Activated T-cell treated with anti-CD3 and anti-CD28 coated beads for 1 hour (primary cell): ENCODE results near the gene PIWIL1.

Experiments
- DNase-seq: peaks from one replicate; pipeline ENCODE4 v3.0.0-alpha.2; 2020; ENCODE audit warnings: low read depth

The PIWIL1 gene

DNA sequence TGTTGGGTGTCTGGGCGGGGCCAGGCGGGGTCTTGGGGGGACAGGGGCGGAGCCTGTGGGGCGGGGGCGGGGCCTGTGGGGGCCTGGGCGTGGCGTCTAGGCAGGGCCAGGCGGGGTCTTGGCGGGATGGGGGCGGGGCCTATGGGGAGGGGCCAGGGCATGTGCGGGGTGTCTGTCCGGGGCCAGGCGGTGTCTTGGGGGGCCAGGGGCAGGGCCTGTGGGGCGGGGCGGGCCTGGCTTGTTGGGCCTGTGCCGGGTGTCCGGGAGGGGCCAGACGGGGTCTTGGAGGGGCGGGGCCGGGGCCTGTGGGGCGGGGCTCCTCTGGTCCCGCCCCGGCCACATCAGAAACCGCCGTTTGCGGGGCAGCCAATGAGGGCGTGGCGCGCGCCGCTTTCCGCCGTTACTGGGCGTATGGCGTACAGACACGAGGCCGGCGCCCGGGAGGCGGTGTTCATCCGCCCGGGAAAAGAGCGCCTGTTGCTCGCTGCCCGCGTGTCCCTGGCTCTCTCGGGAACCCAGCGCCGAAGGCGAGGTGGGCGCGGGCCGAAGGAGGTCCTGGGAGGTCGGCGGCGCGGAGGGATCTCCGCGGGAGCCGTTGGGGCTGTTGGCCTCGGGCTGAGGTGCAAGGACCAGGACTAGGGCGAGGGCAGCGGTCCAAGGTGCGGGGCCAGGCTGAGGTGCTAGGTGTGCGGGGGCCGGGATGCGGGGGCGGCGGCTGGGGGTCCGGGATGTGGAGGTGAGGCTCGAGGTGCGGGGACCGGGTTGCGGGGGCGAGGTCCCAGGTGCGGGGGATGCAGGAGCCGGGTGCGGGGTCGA lies at the start of gene PIWIL1:
Gene PIWIL1, plus strand, starts transcription at position 400 of the 816 bp plus-strand sequence. CDS start 4,705 bp downstream, outside the sequence.
- no peak for DNase-seq

- DNase-seq = no peak
Measured at GRCh38 chr12:130288206-130288605, 49.5 kb upstream of the PIWIL1 start.

GRCh38 chr12:130288691-130289090 lies 49.0 kb upstream of the PIWIL1 start:
- no peak for DNase-seq

GRCh38 chr12:130290114-130290513 lies 47.6 kb upstream of the PIWIL1 start:
- no peak for DNase-seq

GRCh38 chr12:130298322-130299021 lies 39.2 kb upstream of the PIWIL1 start:
- no peak for DNase-seq

GRCh38 chr12:130299574-130299973 lies 38.1 kb upstream of the PIWIL1 start:
- DNase-seq = no peak

DNA sequence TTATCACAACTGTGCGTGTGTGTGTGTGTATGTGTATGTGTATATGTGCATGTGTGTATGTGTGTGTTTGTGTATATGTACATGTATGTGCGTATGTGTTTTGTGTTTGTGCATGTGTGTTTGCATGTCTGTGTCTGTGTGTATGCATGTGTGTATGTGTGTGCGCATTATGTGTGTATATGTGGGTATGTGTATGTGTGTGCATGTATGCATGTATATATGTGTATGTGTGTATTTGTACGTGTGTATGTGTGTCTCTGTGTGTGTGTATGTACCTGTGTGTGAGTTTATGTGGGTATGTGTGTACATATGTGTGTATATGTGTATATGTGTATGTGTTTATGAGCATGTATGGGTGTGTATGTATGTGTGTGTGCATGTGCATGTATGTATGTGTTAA lies 37.6 kb upstream of the PIWIL1 start:
- DNase-seq = no peak

GRCh38 chr12:130300737-130301535 lies 36.8 kb upstream of the PIWIL1 start:
- no peak for DNase-seq

GRCh38 chr12:130301559-130301958 lies 36.1 kb upstream of the PIWIL1 start:
- no peak for DNase-seq

GRCh38 chr12:130303781-130304180 lies 33.9 kb upstream of the PIWIL1 start:
- DNase-seq = no peak

DNA sequence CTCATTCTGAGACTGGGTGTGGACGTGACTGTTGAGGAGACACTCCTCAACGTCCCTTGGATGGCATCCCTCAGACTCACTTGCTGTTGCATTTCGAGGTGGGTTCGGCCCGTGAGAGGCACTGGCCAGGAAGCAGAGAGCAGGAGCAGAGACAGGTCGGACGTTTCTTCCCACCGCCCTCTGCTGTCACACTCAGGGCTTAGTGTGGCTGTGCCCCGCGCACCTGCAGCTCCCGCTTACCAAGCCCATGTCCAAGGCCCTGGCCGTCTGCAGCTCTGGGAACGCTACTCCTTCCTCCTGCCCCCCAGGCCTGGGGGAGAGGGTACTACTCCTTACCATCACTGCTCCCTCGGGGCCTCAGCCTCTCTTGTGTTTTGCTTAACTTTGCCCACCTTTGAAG lies 29.8 kb upstream of the PIWIL1 start:
- no peak for DNase-seq

- no peak for DNase-seq
Measured at GRCh38 chr12:130308393-130308792, 29.3 kb upstream of the PIWIL1 start.

GRCh38 chr12:130316251-130316650 lies 21.4 kb upstream of the PIWIL1 start:
- DNase-seq = no peak

DNA sequence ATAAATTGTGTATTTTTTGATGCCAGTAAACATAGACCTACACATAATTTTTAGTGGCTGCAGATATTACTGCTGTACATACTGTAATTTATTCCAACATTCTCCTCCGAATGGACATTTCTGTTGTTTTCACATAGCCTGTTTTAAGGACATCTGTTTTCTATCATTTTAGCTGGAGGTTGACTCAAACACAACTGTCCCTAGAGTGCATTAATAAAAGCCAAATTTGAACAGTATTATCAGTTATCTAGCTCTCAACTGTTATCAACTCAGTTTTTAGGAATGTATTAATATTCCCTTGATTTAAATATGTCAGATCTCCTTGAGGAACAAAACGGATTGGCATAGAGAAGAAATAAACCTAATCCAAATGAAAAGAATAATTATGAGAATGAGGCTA lies 17.2 kb upstream of the PIWIL1 start:
- DNase-seq = no peak

- DNase-seq = no peak
Measured at GRCh38 chr12:130322263-130322662, 15.4 kb upstream of the PIWIL1 start.

- no peak for DNase-seq
Measured at GRCh38 chr12:130330685-130331084, 7.0 kb upstream of the PIWIL1 start.

- no peak for DNase-seq
Measured at GRCh38 chr12:130331146-130331545, 6.5 kb upstream of the PIWIL1 start.

DNA sequence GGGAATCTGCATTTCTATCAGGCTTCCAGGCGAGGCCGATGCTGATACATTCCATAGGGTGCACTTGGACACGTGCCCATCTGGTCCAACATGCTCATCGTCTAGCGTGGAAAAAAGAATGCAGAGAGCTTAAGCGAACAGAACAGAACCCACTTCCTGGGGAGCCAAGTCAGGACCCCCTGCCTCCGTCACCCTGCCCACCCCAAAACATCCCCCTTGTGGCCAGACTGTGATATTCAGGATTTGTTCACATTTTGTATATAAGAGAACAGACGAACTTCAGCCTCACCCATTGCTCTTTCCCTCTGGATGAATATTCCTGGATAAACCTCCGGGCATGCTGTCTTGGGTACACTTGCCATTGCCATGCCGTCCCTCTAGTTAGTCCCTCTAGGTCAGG lies 4.3 kb upstream of the PIWIL1 start:
- DNase-seq = no peak

GRCh38 chr12:130334399-130334798 lies 3.3 kb upstream of the PIWIL1 start:
- no peak for DNase-seq

- no peak for DNase-seq
Measured at GRCh38 chr12:130334937-130335336, 2.8 kb upstream of the PIWIL1 start.

- no peak for DNase-seq
Measured at GRCh38 chr12:130335517-130336392, 1.9 kb upstream of the PIWIL1 start.
